Parathyroid adenoma (tissue), 2 donors: ENCODE results near the gene CD1D.

Experiments
- H2AFZ ChIP-seq: fragments of 300-600 bp; sonication (generic); one replicate; pipeline ENCODE4 v1.7.0; 2017; ENCODE audit warnings: antibody characterized with exemption, mild to moderate bottlenecking
- H3K27ac ChIP-seq: fragments of 300-600 bp; sonication (generic); one replicate; pipeline ENCODE4 v1.7.0; 2017
- H3K27me3 ChIP-seq: fragments of 300-600 bp; sonication (generic); one replicate; pipeline ENCODE4 v1.7.0; 2017; ENCODE audit warnings: low read length; ENCODE audit not compliant: control insufficient read depth, insufficient read depth
- H3K36me3 ChIP-seq: fragments of 300-600 bp; sonication (generic); one replicate; pipeline ENCODE4 v1.7.0; 2017; ENCODE audit warnings: low read length; ENCODE audit not compliant: control insufficient read depth, insufficient read depth
- H3K4me1 ChIP-seq: fragments of 300-600 bp; sonication (generic); one replicate; pipeline ENCODE4 v1.7.0; 2017; ENCODE audit warnings: control low read depth
- H3K4me2 ChIP-seq: fragments of 300-600 bp; sonication (generic); one replicate; pipeline ENCODE4 v1.7.0; 2017; ENCODE audit warnings: low read length
- H3K4me3 ChIP-seq: fragments of 300-600 bp; sonication (generic); one replicate; pipeline ENCODE4 v1.7.0; 2017; ENCODE audit warnings: low read depth, low read length
- H3K79me2 ChIP-seq: fragments of 300-600 bp; sonication (generic); one replicate; pipeline ENCODE4 v1.7.0; 2017; ENCODE audit warnings: control low read depth
- H3K9ac ChIP-seq: fragments of 300-600 bp; sonication (generic); one replicate; pipeline ENCODE4 v1.7.0; 2017; ENCODE audit warnings: mild to moderate bottlenecking
- H3K9me3 ChIP-seq: fragments of 300-600 bp; sonication (generic); one replicate; pipeline ENCODE4 v1.7.0; 2017; ENCODE audit warnings: low read length; ENCODE audit not compliant: control insufficient read depth
- CTCF ChIP-seq: fragments of 300-600 bp; sonication (generic); IDR thresholded peaks from one replicate; pipeline ENCODE4 v1.7.0; 2017; ENCODE audit warnings: antibody characterized with exemption, mild to moderate bottlenecking
- donor health status: primary hyperparathyroidism.

Gene CD1D

GRCh38 chr1:158180741-158181576 lies at the start of gene CD1D:
CD1D (plus strand) TSS chr1:158180895; CDS start chr1:158181102, 207 bp downstream.
- no peaks in the 10 kb centered on the region for H3K9me3 ChIP-seq
- no peaks in the 10 kb centered on the region for H3K36me3 ChIP-seq
- H3K4me1 ChIP-seq, result no peaks in the 10 kb centered on the region
- H3K4me2 ChIP-seq, result peak within 1 kb of the TSS; percentile 72
- H3K27me3 ChIP-seq, result no peaks in the 10 kb centered on the region
- H3K4me3 ChIP-seq, result peak within 1 kb of the TSS; percentile 42
- H3K79me2 ChIP-seq, result no peaks in the 10 kb centered on the region
- no peak within 1 kb of the TSS for H3K27ac ChIP-seq
- peak within 1 kb of the TSS; percentile 42 for H2AFZ ChIP-seq
- H3K9ac ChIP-seq, result no peak within 1 kb of the TSS
- no peak for TF ChIP-seq CTCF

- Histone ChIP-seq H3K9ac (no peak overlapping the region), H3K4me1 (no peaks in the 10 kb centered on the region), H3K27me3 (no peaks in the 10 kb centered on the region), H3K79me2 (no peaks in the 10 kb centered on the region), H3K36me3 (no peaks in the 10 kb centered on the region), H3K4me2 (no peak overlapping the region), H3K27ac (no peak overlapping the region), H2AFZ (no peak overlapping the region), H3K4me3 (no peak overlapping the region), H3K9me3 (no peaks in the 10 kb centered on the region)
- no peak for TF ChIP-seq CTCF
Observed at GRCh38 chr1:158131217-158131616, 49.5 kb upstream of the CD1D start.

GRCh38 chr1:158140764-158141192 lies 39.9 kb upstream of the CD1D start:
- H3K4me1 ChIP-seq, result no peaks in the 10 kb centered on the region
- no peak for TF ChIP-seq CTCF

GRCh38 chr1:158145173-158145719 lies 35.4 kb upstream of the CD1D start:
- no peak overlapping the region for H3K4me3 ChIP-seq
- H3K27ac ChIP-seq, result no peak overlapping the region
- no peaks in the 10 kb centered on the region for H3K9me3 ChIP-seq
- no peak for TF ChIP-seq CTCF
- no peaks in the 10 kb centered on the region for H3K36me3 ChIP-seq
- H3K79me2 ChIP-seq, result no peaks in the 10 kb centered on the region
- H3K9ac ChIP-seq, result no peak overlapping the region
- no peaks in the 10 kb centered on the region for H3K27me3 ChIP-seq
- no peaks in the 10 kb centered on the region for H3K4me1 ChIP-seq
- H3K4me2 ChIP-seq, result no peak overlapping the region
- H2AFZ ChIP-seq, result no peak overlapping the region

More at GRCh38 chr1:158140764-158141192, 39.9 kb upstream of the CD1D start:
- no peak overlapping the region for H3K4me3 ChIP-seq
- no peaks in the 10 kb centered on the region for H3K27me3 ChIP-seq
- no peaks in the 10 kb centered on the region for H3K36me3 ChIP-seq
- H2AFZ ChIP-seq, result no peak overlapping the region
- no peaks in the 10 kb centered on the region for H3K79me2 ChIP-seq
- H3K9me3 ChIP-seq, result no peaks in the 10 kb centered on the region
- no peak overlapping the region for H3K27ac ChIP-seq
- H3K4me2 ChIP-seq, result no peak overlapping the region
- no peak overlapping the region for H3K9ac ChIP-seq
